ENCODE results near the gene C1QTNF5. TPM values are rescaled to one million over a fixed set of nuclear protein-coding genes. Genes with fewer than 3 reads are reported as not detected.

The C1QTNF5 gene
- total RNA-seq, 1 experiment from 2014 or later: not detected

- BruUV-seq (replicated peaks): no TSS peak
- no peak overlapping the region; the same call in 1 of the 2 replicates for H3K4me2 ChIP-seq (ENCODE audit: low read length)
Observed at GRCh38 chr11:119367661-119368120, 27.0 kb upstream of the C1QTNF5 start.

More at GRCh38 chr11:119367661-119368120, 27.0 kb upstream of the C1QTNF5 start:
- Histone ChIP-seq H3K9me2 (ENCODE audit: insufficient read depth) (no peaks in the 10 kb centered on the region), H3K79me2 (ENCODE audit: insufficient read depth, low read length) (no peaks in the 10 kb centered on the region), H3K9me3 (ENCODE audit: control insufficient read depth in 1 of 2, insufficient read depth in 1 of 2, low read depth in 1 of 2, low read length in 2 of 2) (no peaks in the 10 kb centered on the region), H3K9ac (ENCODE audit: low read length) (no peak overlapping the region), H3K36me3 (ENCODE audit: control insufficient read depth in 1 of 2, insufficient read depth in 2 of 2, low read length in 2 of 2) (no peaks in the 10 kb centered on the region), H3K27me3 (ENCODE audit: insufficient read depth, low read length) (peaks cover 6% of the 10 kb centered on the region; the same call in 1 of the 2 replicates), H4K20me1 (ENCODE audit: insufficient read depth) (no peaks in the 10 kb centered on the region), H3K4me3 (replicated peaks in 1 of 2; ENCODE audit: low read depth in 1 of 2, low read length in 2 of 2) (no peak overlapping the region), H3K27ac (ENCODE audit: low read depth, low read length) (no peak overlapping the region), H2AFZ (ENCODE audit: low read depth, low read length, poor library complexity, severe bottlenecking) (no peak overlapping the region), H3K4me1 (ENCODE audit: control insufficient read depth in 1 of 2, insufficient read depth in 2 of 2, low read length in 2 of 2) (peaks cover 38 to 58% of the 10 kb centered on the region in 2 experiments)
- ChIA-PET POLR2A (no interaction called here), RAD21 (ENCODE audit: low non-redundant PET in 1 of 2, low total read pairs in 2 of 2, uncharacterized antibody in 2 of 2, unreplicated experiment in 2 of 2) (interaction anchor here in 1 of 2 experiments (0.6 to 1.4 kb wide), 2 partner anchors 12 to 223 kb away, joined by 3 read pairs; no protein-coding TSS in a partner anchor), CTCF (interaction anchor here (1.3 to 3.4 kb wide), 4 partner anchors 12 to 30 kb away, joined by 4 to 24 read pairs (median 12); partner anchors contain the start of gene USP2)
- no peak for ATAC-seq
- intact Hi-C loops (cut with micrococcal nuclease): no loop called here
- TF ChIP-seq MAX (IDR thresholded peaks at IDR 0.05): no peak
- no peak for TF ChIP-seq SP1 (IDR thresholded peaks at IDR 0.05; ENCODE audit: low read depth)
- TF ChIP-seq REST (IDR thresholded peaks at IDR 0.05; ENCODE audit: low read depth): no peak
- no peak for TF ChIP-seq SIN3A (IDR thresholded peaks at IDR 0.05; ENCODE audit: low read depth)
- no peak for DNase-seq (ENCODE audit: low read depth, low spot score)
